ENCODE results near the gene UEVLD. TPM values are rescaled to one million over a fixed set of nuclear protein-coding genes. Genes with fewer than 3 reads are reported as not detected.

Gene UEVLD
- total RNA-seq, 3 donors from 2014 or later: 34.8 to 36.7 (median 35.3) TPM

DNA sequence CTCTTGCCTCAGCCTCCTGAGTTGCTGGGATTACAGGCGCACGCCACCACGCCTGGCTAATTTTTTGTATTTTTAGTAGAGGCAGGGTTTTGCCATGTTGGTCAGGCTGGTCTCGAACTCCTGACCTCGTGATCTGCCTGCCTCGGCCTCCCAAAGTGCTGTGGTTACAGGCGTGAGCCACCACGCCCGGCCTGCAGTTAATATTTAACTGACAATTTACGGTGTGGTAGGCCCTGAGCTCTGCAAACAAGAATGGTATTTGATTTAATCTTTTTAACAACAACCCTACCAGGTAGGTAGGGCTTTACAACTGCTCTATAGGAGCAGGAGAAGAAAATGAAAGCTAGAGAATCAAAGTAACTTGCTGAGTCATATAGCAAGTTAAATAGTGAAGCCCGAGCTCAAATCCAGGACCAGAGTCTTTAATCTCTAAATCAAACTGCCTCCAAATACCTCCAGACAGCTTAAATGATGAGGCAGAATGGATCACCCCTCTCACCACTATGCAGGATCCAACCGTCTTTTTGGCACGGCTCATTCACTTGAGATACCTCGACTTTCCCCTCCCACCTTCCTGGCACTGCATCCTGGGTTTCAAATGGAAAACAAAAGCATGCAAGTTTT, 9.4 kb downstream of the UEVLD start:
- Histone ChIP-seq H3K36me3 (ENCODE audit: low read depth) (no peaks in the 10 kb centered on the region), H3K4me3 (no peak overlapping the region), H3K4me1 (ENCODE audit: low read depth) (peaks cover 8% of the 10 kb centered on the region), H3K9me3 (no peaks in the 10 kb centered on the region)
- DNase-seq (peak; percentile 68 to 86 (median 76)), ATAC-seq (peak; percentile 98)
- intact Hi-C loops (cut with DNase I, micrococcal nuclease): no loop called here
- TF ChIP-seq CTCF (IDR thresholded peaks at IDR 0.05): no peak

DNA sequence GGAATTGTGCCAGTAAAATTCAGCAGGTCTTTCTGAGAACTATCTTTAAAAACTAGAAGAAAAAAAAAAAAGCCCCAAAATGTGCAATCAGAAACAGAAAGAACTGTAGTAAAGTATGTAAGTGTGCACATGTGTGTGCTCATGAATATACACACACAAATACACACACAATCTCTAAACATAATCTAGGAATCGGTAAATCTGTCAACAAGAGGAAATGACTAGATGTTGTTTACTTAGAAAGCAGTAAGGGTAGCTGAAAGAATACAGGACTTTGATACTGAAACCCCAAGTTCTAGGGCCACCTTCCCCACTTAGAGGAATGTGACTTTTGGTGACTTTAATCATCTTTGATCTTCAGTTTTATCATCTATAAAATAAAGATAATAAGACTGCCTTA, 13.2 kb downstream of the UEVLD start:
- intact Hi-C loops (cut with DNase I, micrococcal nuclease): no loop called here
- H3K4me3 ChIP-seq: no peak overlapping the region
- DNase-seq: no peak
- ATAC-seq: no peak
- no peak for TF ChIP-seq CTCF (IDR thresholded peaks at IDR 0.05)
- no peaks in the 10 kb centered on the region for H3K36me3 ChIP-seq (ENCODE audit: low read depth)
- peaks cover 8% of the 10 kb centered on the region for H3K4me1 ChIP-seq (ENCODE audit: low read depth)
- H3K9me3 ChIP-seq: no peaks in the 10 kb centered on the region

- intact Hi-C loops (cut with DNase I, micrococcal nuclease): no loop called here
- DNase-seq (no peak), ATAC-seq (no peak)
- H3K36me3 ChIP-seq (ENCODE audit: low read depth): no peaks in the 10 kb centered on the region
- no peaks in the 10 kb centered on the region for H3K9me3 ChIP-seq
- TF ChIP-seq CTCF (IDR thresholded peaks at IDR 0.05): no peak
- no peaks in the 10 kb centered on the region for H3K4me1 ChIP-seq (ENCODE audit: low read depth)
- no peak overlapping the region for H3K4me3 ChIP-seq
Measured at GRCh38 chr11:18567081-18567480, 21.5 kb downstream of the UEVLD start.

DNA sequence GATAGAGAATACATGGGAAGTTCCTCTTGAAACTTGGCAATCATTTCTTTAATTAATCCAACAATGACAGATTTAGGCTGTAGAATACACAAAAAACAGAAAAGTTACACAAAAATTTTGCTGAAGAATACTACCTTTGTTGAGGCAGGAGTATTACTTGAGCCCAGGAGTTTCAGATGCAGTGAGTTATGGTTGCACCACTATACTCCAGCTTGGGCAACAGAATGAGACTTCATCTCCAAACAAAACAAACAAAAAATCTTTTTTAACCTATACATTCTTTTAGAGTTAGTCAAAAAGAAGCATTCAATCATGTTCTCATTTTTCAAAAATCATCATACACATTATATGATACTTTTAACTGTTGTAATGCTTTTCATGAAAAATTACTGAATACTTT, 22.1 kb downstream of the UEVLD start:
- ATAC-seq: no peak
- TF ChIP-seq CTCF (IDR thresholded peaks at IDR 0.05): no peak
- intact Hi-C loops (cut with DNase I, micrococcal nuclease): no loop called here
- no peak overlapping the region for H3K4me3 ChIP-seq
- no peaks in the 10 kb centered on the region for H3K36me3 ChIP-seq (ENCODE audit: low read depth)
- H3K9me3 ChIP-seq: no peaks in the 10 kb centered on the region
- H3K4me1 ChIP-seq (ENCODE audit: low read depth): no peaks in the 10 kb centered on the region
- DNase-seq: no peak

- Histone ChIP-seq H3K4me3 (no peak overlapping the region), H3K4me1 (ENCODE audit: low read depth) (no peaks in the 10 kb centered on the region), H3K36me3 (ENCODE audit: low read depth) (no peaks in the 10 kb centered on the region), H3K9me3 (no peaks in the 10 kb centered on the region)
- ATAC-seq (no peak), DNase-seq (no peak)
- intact Hi-C loops (cut with DNase I, micrococcal nuclease): no loop called here
- TF ChIP-seq CTCF (IDR thresholded peaks at IDR 0.05): no peak
Measured at GRCh38 chr11:18564149-18564548, 24.4 kb downstream of the UEVLD start.
